ENCODE data around the gene CTCFL.
"Not testable (repeated sequence)": the region's sequence is repeated elsewhere in the genome, so short reads cannot be mapped to it uniquely, and the experiment has no call there.

CTCFL gene

GRCh38 chr20:57536120-57536708 lies 11.3 kb upstream of the CTCFL start:
- no peak for DNase-seq (ENCODE audit: low spot score)

DNA sequence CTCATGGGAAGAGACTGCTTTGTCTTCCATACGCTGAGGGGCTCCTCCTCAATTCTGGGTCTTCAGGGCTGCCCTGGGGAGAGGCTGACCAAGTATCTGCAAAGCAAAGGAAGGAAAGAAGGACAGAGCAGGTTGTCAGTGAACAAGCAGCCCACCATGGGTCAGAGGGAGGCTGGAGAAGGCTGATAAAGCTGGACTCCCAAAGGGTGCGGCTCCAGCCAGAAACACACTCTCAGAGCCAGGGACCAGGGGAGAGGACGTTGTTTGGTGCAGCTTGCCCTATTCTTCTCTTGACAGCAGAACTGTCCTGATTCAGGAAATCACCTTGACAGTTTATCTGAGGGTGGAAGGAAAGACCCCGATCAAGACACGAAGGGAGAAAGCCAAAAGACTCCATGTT lies 10.4 kb upstream of the CTCFL start:
- DNase-seq (ENCODE audit: low spot score): no peak

- DNase-seq (ENCODE audit: low spot score): no peak
These were observed 7.2 kb upstream of the CTCFL start for GRCh38 chr20:57532104-57532503.

DNA sequence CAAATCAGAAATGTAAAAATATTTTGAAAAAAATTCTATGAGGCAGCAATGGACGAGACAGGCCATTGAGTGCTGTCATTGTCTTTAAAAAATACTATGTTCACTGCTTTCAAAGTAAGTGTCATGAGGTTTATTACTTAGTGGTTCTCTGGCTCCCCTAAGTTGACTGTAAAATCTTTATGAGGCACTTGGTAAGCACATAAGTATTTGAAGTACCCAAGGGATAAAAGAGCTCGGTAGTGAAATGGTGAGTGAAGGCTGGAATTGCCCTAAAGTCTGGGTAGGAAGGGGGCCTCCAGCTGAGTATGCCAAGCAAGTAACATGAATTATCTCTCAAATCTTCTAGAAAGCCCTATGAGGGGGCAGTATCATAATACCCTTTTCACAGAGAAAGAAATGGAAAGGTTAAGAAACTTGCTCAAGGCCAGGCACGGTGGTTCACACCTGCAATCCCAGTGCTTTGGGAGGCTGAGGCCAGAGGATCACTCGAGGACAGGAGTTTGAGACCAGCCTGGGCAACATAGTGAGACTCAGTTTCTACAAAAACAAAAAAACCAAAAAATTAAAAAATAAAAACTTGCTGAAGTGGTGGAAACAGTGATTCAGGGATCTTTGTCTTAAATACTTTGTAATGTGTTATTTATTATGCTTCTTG lies 5.5 kb upstream of the CTCFL start:
- no peak for DNase-seq (ENCODE audit: low spot score)

DNA sequence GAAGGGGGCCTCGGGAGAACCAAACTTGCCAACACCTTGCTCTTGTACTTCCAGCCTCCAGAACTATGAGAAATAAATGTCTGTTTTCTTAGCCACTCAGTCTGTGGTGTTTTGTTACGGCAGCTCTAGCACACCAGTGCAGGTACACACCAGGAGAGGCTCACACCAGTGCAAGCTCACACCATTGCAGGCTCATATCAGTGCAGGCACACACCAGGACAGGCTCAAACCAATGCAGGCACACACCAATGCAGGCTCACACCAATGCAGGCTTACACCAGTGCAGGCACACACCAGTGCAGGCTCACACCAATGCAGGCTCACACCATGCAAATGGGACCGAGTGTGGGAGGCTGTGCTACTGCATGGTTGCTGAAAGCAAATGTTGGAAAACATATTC lies 4.9 kb upstream of the CTCFL start:
- no peak for DNase-seq (ENCODE audit: low spot score)

DNA sequence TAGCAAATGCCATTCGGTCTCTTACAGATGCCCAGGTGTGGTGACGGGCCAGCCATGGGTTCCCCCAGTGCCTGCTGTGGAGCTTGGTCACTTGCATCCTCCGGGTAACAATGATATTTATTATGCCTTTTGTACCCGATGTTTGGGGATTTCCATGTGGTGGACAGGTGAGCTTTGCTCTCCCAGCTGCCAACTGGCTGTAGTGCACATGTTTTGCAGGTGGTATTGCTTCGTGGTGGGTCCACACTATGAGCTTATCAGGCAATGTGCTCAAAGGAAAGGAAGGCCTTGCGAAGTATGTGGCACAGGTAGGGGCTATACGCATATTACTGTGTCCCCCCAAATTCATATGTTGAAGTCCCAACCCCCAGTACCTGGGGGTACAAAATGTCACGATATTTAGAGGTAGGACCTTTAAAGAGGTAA lies 4.2 kb upstream of the CTCFL start:
- no peak for DNase-seq (ENCODE audit: low spot score)

- no peak for DNase-seq (ENCODE audit: low spot score)
These were observed 3.2 kb upstream of the CTCFL start for GRCh38 chr20:57528148-57528547.

GRCh38 chr20:57527728-57528127 lies 2.8 kb upstream of the CTCFL start:
- DNase-seq (ENCODE audit: low spot score): no peak

- no peak for DNase-seq (ENCODE audit: low spot score)
These were observed 2.0 kb upstream of the CTCFL start for GRCh38 chr20:57526885-57527460.

GRCh38 chr20:57526087-57526884 lies 1.3 kb upstream of the CTCFL start:
- no peak for DNase-seq (ENCODE audit: low spot score)

DNA sequence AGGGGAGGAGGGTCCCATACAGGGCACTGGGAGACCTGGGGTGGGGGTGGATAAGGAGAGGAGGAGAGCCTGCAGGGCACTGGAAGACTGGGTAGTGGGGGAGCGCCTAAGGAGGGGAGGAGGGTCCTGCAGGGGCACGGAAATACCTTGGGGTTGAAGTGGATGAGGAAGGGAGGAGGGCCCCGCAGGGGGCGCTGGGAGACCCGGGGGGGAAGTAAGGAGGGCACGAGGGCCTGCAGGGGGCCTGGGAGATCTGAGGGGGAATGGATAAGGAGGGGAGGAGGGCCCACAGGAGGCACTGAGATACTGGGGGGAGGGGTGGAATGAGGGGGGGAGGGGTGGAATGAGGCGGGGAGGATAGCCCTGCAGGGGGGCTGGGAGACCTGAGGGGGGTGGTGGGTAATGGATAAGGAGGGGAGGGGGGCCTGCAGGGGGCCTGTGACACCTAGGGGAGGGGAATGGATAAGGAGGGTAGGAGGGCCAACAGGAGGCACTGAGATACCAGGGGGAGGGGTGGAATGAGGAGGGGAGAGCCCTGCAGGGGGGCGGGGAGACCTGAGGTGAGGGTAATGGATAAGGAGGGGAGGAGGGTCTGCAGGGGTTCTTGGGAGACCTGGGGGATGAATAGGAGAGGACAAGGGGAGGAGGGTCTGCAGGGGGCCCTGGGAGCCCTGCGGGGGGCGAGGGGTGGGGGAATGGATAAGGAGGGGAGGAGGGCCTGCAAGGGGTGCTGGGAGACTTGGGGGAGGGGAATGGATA lies 567 bp upstream of the CTCFL start:
- no peak for DNase-seq (ENCODE audit: low spot score)

- DNase-seq (ENCODE audit: low spot score): no peak
These were observed 1.2 kb downstream of the CTCFL start for GRCh38 chr20:57523782-57524181.

GRCh38 chr20:57522380-57523140 lies 2.4 kb downstream of the CTCFL start:
- DNase-seq (ENCODE audit: low spot score): no peak

GRCh38 chr20:57517904-57518303 lies 7.0 kb downstream of the CTCFL start:
- no peak for DNase-seq (ENCODE audit: low spot score)

DNA sequence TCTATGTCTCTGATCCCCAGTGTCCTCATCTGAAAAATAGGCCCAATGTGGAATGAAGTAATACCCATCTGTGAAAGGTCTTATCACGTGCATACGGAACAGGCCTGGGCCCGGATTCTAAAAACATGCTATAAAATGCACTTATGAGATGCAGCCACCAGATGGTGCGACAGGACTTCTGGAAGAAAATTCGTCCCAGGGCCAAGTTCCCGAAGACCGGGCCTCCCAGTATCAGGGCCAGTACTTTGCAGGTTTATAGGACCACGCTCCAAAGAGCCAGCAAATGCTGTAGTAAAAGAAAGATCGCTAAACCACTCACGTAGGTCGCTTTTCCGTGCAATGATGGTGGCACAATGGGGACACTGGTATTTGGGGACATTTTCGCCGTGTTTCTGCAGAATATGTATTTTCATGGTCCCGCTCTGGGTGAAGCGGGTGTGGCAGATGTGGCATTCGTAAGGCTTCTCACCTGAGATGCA lies 10.6 kb downstream of the CTCFL start:
- DNase-seq (ENCODE audit: low spot score): peak; percentile 77

DNA sequence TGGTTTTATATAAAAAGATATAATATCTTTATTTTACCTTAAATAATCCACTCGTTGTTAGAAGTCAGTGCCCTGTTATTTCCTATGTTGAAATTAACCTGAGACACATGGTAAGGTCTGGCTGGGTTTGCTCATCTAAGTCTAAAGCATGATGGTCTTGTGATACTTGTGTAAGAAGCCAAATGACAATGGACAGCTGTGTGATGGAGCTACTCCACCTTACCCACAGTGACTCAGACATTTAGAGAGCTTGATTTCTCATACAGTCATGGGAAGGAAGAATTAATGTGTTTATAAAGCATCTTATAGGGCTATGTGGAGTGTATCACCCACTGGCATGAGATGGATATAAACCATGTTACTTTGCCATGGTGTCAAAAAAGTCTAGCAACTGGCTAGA lies 11.7 kb downstream of the CTCFL start:
- DNase-seq (ENCODE audit: low spot score): peak; percentile 90

GRCh38 chr20:57512432-57512831 lies 12.5 kb downstream of the CTCFL start:
- no peak for DNase-seq (ENCODE audit: low spot score)

DNA sequence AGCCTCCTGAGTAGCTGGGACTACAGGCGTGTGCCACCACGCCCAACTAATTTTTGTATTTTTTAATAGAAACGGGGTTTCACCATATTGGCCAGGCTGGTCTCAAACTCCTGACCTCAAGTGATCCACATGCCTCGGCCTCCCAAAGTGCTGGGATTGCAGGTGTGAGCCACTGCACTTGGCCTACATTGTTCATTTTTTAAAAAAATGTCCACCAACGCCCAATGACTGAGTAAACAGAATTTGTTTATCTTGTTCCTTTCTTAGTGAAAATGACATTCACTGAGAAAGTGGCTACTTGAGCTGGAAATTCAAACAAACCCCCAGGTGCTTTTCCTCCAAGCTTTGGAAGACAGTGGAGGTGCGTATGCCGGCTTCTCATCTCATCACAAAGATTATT lies 13.2 kb downstream of the CTCFL start:
- not testable (repeated sequence) for DNase-seq (ENCODE audit: low spot score)

- peak; percentile 55 for DNase-seq (ENCODE audit: low spot score)
These were observed 15.2 kb downstream of the CTCFL start for GRCh38 chr20:57509665-57510237.

GRCh38 chr20:57508831-57509230 lies 16.1 kb downstream of the CTCFL start:
- no peak for DNase-seq (ENCODE audit: low spot score)

DNA sequence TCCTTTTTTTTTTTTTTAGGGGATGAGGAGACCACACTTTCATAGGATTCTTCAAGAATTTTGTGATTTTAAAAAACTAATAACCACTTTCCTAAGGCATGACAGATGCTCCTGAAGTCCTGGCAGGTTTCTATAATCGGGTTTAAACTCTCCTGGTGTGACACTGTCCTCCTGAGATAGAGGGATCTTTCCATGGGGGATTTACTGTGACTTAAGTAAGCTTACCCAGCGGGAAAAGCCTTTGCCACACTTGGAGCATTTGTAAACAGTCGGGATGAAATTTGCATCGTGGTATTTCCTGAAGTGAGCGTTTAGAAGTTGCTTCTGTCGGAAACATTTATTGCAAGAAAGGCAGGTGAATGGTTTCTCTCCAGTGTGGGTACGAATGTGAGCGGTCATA lies 16.6 kb downstream of the CTCFL start:
- DNase-seq (ENCODE audit: low spot score): no peak
